ENCODE measurements around the gene MB21D2. TPM values are rescaled to one million over a fixed set of nuclear protein-coding genes. Genes with fewer than 3 reads are reported as not detected.
"Not testable (repeated sequence)": the region's sequence is repeated elsewhere in the genome, so short reads cannot be mapped to it uniquely, and the experiment has no call there.

Gene MB21D2
- total and polyA plus RNA-seq, 4 donors: 3.3 to 5.3 (median 4.2) TPM

DNA sequence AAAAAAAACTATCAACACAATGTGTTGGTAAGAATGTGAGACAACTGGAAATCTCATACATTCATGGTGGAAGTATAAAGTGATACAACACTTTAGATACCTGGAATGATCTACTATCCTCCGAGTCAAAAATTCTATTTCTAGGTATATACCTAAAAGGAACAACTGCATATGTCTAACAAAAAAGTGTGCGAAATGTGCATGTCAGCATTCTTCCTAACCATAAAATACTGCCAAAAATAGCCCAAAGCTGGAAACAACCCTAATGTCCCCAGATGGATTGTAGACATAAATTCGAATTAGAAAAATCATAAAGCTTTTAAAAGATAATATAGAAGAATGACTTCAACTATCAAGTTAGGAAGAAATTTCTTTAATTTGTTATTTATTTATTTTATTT lies 139.1 kb downstream of the MB21D2 start:
- no peaks in the 10 kb centered on the region for H3K36me3 ChIP-seq (ENCODE audit: control insufficient read depth in 1 of 2, insufficient read depth in 2 of 2, low read length in 1 of 2)
- WGBS, 2 donors: 64 to 67% methylated on average over 3 of the region's 3 CpGs
- H3K4me1 ChIP-seq (ENCODE audit: control insufficient read depth in 1 of 2, insufficient read depth in 2 of 2, low read length in 2 of 2): no peaks in the 10 kb centered on the region
- DNase-seq: no peak
- no peak for ATAC-seq (ENCODE audit: low FRiP score)
- intact Hi-C loops (cut with DNase I): no loop called here
- H3K27ac ChIP-seq (ENCODE audit: low read depth in 1 of 2, low read length in 2 of 2): no peak overlapping the region
- peaks cover 10% of the 10 kb centered on the region for H3K9me3 ChIP-seq (ENCODE audit: control insufficient read depth, low read length)
- H3K27me3 ChIP-seq (ENCODE audit: control insufficient read depth in 1 of 2, insufficient read depth in 2 of 2, low read length in 1 of 2): no peaks in the 10 kb centered on the region
- no peak overlapping the region for H3K4me3 ChIP-seq (ENCODE audit: low read length in 2 of 2)

DNA sequence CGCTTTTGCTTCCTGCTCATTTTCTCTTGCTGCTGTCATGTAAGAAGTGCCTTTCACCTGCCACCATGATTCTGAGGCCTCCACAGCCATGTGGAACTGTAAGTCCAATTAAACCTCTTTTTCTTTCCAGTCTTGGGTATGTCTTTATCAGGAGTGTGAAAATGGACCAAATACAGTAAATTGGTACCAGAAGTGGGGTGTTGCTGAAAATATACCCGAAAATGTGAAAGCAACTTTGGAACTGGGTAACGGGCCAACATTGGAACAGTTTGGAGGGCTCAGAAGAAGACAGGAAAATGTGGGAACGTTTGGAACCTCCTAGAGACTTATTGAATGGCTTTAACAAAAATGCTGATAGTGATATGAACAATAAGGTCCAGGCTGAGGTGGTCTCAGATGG lies 143.3 kb downstream of the MB21D2 start:
- H3K4me1 ChIP-seq (ENCODE audit: control insufficient read depth in 1 of 2, insufficient read depth in 2 of 2, low read length in 2 of 2); H3K4me3 ChIP-seq (ENCODE audit: low read length in 2 of 2); H3K36me3 ChIP-seq (ENCODE audit: control insufficient read depth in 1 of 2, insufficient read depth in 2 of 2, low read length in 1 of 2); DNase-seq; H3K27ac ChIP-seq (ENCODE audit: low read depth in 1 of 2, low read length in 2 of 2); ATAC-seq (ENCODE audit: low FRiP score); H3K27me3 ChIP-seq (ENCODE audit: control insufficient read depth in 1 of 2, insufficient read depth in 2 of 2, low read length in 1 of 2); intact Hi-C loops (cut with DNase I): not testable (repeated sequence)
- peaks cover 10% of the 10 kb centered on the region for H3K9me3 ChIP-seq (ENCODE audit: control insufficient read depth, low read length)
- 70 to 73% methylated on average over 4 of the region's 4 CpGs for WGBS, 2 donors

DNA sequence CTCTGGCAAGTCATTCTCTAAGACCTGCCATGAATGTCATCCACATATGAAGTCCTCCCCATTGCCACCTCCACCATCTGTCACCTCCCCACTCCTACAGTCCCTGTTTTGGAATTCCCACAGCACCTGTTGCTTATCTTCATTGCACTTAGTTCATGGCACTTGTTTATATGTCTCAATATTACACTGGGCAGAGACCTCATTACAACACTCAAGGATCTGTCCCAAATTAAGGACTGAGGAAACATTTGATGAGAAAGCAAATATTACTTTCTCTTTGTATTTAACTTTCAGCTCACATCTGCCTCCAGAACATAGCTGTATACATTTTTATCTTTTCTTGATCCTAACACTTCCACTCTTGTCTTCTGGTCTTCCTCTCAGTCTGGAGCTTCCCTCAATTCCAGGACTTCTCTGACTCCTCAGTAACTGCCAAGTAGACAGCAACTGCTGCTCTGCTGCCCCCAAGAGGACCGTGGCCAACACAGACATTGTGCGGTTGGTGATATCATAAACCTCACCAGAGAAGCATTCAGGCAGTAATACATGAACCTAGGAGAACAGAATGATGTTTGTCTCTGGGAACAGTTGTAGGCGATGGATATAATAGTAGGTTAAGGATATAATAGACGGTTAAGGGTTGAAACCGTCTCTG lies 145.3 kb downstream of the MB21D2 start:
- Histone ChIP-seq H3K36me3 (ENCODE audit: control insufficient read depth in 1 of 2, insufficient read depth in 2 of 2, low read length in 1 of 2) (no peaks in the 10 kb centered on the region), H3K9me3 (ENCODE audit: control insufficient read depth, low read length) (peaks cover 6% of the 10 kb centered on the region), H3K4me1 (ENCODE audit: control insufficient read depth in 1 of 2, insufficient read depth in 2 of 2, low read length in 2 of 2) (no peaks in the 10 kb centered on the region), H3K27ac (ENCODE audit: low read depth in 1 of 2, low read length in 2 of 2) (no peak overlapping the region), H3K4me3 (ENCODE audit: low read length in 2 of 2) (no peak overlapping the region), H3K27me3 (ENCODE audit: control insufficient read depth in 1 of 2, insufficient read depth in 2 of 2, low read length in 1 of 2) (no peaks in the 10 kb centered on the region)
- 45 to 59% methylated on average over 5 of the region's 5 CpGs for WGBS, 2 donors
- intact Hi-C loops (cut with DNase I): no loop called here
- DNase-seq (no peak), ATAC-seq (ENCODE audit: low FRiP score) (no peak)

DNA sequence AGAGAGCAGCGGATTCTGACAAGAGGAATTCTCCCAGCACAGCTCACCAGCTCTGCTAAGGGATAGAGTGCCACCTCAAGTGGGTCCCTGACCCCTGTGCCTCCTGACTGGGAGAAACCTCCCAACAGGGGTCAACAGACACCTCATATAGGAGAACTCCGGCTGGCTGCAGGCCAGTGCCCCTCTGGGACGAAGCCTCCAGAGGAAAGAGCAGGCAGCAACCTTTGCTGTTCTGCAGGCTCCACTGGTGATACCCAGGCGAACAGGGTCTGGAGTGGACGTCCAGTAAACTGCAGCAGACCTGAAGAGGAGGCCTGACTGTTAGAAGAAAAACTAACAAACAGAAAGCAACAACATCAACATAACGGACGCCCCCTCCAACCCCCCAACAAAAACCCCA lies 159.0 kb downstream of the MB21D2 start:
- ATAC-seq (ENCODE audit: low FRiP score): no peak
- Histone ChIP-seq H3K4me3 (ENCODE audit: low read length in 2 of 2) (no peak overlapping the region), H3K27ac (ENCODE audit: low read depth in 1 of 2, low read length in 2 of 2) (no peak overlapping the region), H3K4me1 (ENCODE audit: control insufficient read depth in 1 of 2, insufficient read depth in 2 of 2, low read length in 2 of 2) (no peaks in the 10 kb centered on the region), H3K36me3 (ENCODE audit: control insufficient read depth in 1 of 2, insufficient read depth in 2 of 2, low read length in 1 of 2) (no peaks in the 10 kb centered on the region), H3K9me3 (ENCODE audit: control insufficient read depth, low read length) (no peaks in the 10 kb centered on the region), H3K27me3 (ENCODE audit: control insufficient read depth in 1 of 2, insufficient read depth in 2 of 2, low read length in 1 of 2) (no peaks in the 10 kb centered on the region)
- 78 to 81% methylated on average over 7 of the region's 7 CpGs for WGBS, 2 donors
- DNase-seq: peak in 1 of 2 donors; percentile 67
- intact Hi-C loops (cut with DNase I): no loop called here

DNA sequence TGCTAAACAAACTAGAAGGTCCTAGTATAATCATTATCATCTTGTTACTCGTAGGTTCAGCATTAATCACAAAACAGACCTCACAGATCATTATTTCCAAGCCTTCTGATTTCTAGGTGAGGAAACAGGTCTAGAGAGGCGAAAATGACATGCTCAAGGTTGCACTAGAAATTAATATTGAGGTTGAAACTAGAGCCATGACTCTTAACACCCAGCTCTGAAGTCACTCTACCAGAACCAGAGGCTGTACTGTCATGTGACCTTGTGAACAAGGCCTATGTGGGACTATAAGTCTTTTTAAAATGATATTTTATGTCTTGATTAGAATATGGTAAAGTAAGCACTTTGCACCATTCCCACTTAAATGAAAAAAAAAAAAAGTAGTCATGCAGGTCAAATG lies 166.5 kb downstream of the MB21D2 start:
- Histone ChIP-seq H3K4me3 (ENCODE audit: low read length in 2 of 2) (no peak overlapping the region), H3K9me3 (ENCODE audit: control insufficient read depth, low read length) (no peaks in the 10 kb centered on the region), H3K27me3 (ENCODE audit: control insufficient read depth in 1 of 2, insufficient read depth in 2 of 2, low read length in 1 of 2) (no peaks in the 10 kb centered on the region), H3K27ac (ENCODE audit: low read depth in 1 of 2, low read length in 2 of 2) (no peak overlapping the region), H3K4me1 (ENCODE audit: control insufficient read depth in 1 of 2, insufficient read depth in 2 of 2, low read length in 2 of 2) (no peaks in the 10 kb centered on the region), H3K36me3 (ENCODE audit: control insufficient read depth in 1 of 2, insufficient read depth in 2 of 2, low read length in 1 of 2) (no peaks in the 10 kb centered on the region)
- no peak for ATAC-seq (ENCODE audit: low FRiP score)
- DNase-seq: no peak
- intact Hi-C loops (cut with DNase I): no loop called here
- WGBS, 2 donors: 43 to 78% methylated on average over 2 of the region's 2 CpGs

DNA sequence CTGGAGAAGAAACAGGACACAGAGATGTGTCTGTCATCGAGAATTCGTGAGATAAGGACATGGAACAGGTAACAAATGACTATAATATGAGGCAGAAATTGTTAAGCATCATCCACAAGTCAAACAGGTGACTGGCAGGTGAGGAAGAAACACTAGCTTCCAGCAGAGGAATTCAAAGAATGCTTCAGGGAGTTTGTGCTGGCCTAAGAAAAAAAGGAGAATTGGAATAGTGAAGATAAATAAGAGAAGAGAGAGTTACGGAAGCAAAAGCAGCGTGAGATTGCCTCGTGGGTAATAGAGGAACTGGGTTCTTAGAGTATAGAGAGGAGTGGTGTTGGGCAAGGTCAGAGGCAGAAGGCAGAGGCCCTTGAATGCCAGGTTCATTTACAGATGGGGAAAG lies 167.5 kb downstream of the MB21D2 start:
- Histone ChIP-seq H3K27ac (ENCODE audit: low read depth in 1 of 2, low read length in 2 of 2) (no peak overlapping the region), H3K36me3 (ENCODE audit: control insufficient read depth in 1 of 2, insufficient read depth in 2 of 2, low read length in 1 of 2) (no peaks in the 10 kb centered on the region), H3K9me3 (ENCODE audit: control insufficient read depth, low read length) (no peaks in the 10 kb centered on the region), H3K27me3 (ENCODE audit: control insufficient read depth in 1 of 2, insufficient read depth in 2 of 2, low read length in 1 of 2) (no peaks in the 10 kb centered on the region), H3K4me1 (ENCODE audit: control insufficient read depth in 1 of 2, insufficient read depth in 2 of 2, low read length in 2 of 2) (no peaks in the 10 kb centered on the region), H3K4me3 (ENCODE audit: low read length in 2 of 2) (no peak overlapping the region)
- ATAC-seq (ENCODE audit: low FRiP score) (no peak), DNase-seq (no peak)
- 39 to 73% methylated on average over 5 of the region's 5 CpGs for WGBS, 2 donors
- intact Hi-C loops (cut with DNase I): no loop called here

DNA sequence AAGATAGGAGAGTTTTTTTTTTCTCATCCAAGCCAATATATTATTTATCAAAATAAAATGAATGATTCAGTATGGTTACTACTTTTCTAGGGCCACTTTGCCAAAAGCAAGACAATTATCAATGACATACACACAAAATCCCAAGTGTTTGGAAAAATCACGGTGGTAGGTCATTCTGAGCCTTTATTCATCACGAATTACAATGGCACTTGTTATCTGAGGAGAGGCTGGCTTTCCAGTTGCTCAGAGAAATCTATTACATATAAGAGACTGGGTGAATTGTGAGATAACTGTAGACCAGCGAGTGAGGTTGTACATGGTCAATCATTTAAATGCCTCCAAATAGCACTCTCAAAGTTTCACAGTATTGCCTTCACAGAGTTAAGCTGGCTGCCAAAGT lies 169.9 kb downstream of the MB21D2 start:
- Histone ChIP-seq H3K4me3 (ENCODE audit: low read length in 2 of 2) (no peak overlapping the region), H3K27me3 (ENCODE audit: control insufficient read depth in 1 of 2, insufficient read depth in 2 of 2, low read length in 1 of 2) (no peaks in the 10 kb centered on the region), H3K36me3 (ENCODE audit: control insufficient read depth in 1 of 2, insufficient read depth in 2 of 2, low read length in 1 of 2) (no peaks in the 10 kb centered on the region), H3K9me3 (ENCODE audit: control insufficient read depth, low read length) (no peaks in the 10 kb centered on the region), H3K27ac (ENCODE audit: low read depth in 1 of 2, low read length in 2 of 2) (no peak overlapping the region), H3K4me1 (ENCODE audit: control insufficient read depth in 1 of 2, insufficient read depth in 2 of 2, low read length in 2 of 2) (no peaks in the 10 kb centered on the region)
- intact Hi-C loops (cut with DNase I): no loop called here
- 44 to 47% methylated on average over 3 of the region's 3 CpGs for WGBS, 2 donors
- no peak for DNase-seq
- no peak for ATAC-seq (ENCODE audit: low FRiP score)

DNA sequence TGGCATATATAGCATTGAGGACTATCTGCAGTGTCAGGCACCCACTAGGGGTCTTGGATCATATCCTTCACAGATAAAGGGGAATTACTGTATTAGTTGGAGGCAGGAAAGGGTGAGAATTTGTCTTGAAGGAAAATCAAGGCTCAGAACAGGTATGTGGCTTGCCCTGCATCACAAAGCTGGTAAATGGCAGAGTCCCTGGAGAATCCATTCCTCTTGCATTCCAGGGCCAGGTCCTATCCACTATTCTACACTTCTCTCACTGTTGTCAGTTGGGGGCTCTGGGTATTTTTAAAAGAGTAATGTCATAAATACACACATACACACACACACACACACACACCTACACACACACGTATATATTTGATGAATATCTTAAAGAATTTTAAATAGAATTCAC lies 170.5 kb downstream of the MB21D2 start:
- ATAC-seq (ENCODE audit: low FRiP score): no peak
- Histone ChIP-seq H3K4me3 (ENCODE audit: low read length in 2 of 2) (no peak overlapping the region), H3K27me3 (ENCODE audit: control insufficient read depth in 1 of 2, insufficient read depth in 2 of 2, low read length in 1 of 2) (no peaks in the 10 kb centered on the region), H3K4me1 (ENCODE audit: control insufficient read depth in 1 of 2, insufficient read depth in 2 of 2, low read length in 2 of 2) (no peaks in the 10 kb centered on the region), H3K27ac (ENCODE audit: low read depth in 1 of 2, low read length in 2 of 2) (no peak overlapping the region), H3K36me3 (ENCODE audit: control insufficient read depth in 1 of 2, insufficient read depth in 2 of 2, low read length in 1 of 2) (no peaks in the 10 kb centered on the region), H3K9me3 (ENCODE audit: control insufficient read depth, low read length) (no peaks in the 10 kb centered on the region)
- intact Hi-C loops (cut with DNase I): no loop called here
- DNase-seq: no peak
- 43 to 51% methylated on average over 1 of the region's 1 CpG for WGBS, 2 donors

Data from aorta (tissue), 5 donors.